Activated CD4-positive, CD25-positive, alpha-beta regulatory T cell treated with anti-CD3 and anti-CD28 coated beads, Interleukin-2, amount 50 U/mL, for 72 hours (primary cell): ENCODE results near the gene DLGAP4.

Experiments
- DNase-seq: peaks from one replicate; pipeline ENCODE4 v3.0.0; 2021

The DLGAP4 gene

GRCh38 chr20:36573103-36573797 lies 267.1 kb downstream of the DLGAP4 start, which contains the start of gene TGIF2:
TSS of gene TGIF2 (plus strand) at chr20:36573597. CDS start at chr20:36578775, 5,178 bp downstream.
- DNase-seq: peak; percentile 76

GRCh38 chr20:36573798-36574365 lies 267.7 kb downstream of the DLGAP4 start:
- DNase-seq: no peak

- peak; percentile 57 for DNase-seq
These were observed 268.4 kb downstream of the DLGAP4 start for GRCh38 chr20:36574366-36575135.

DNA sequence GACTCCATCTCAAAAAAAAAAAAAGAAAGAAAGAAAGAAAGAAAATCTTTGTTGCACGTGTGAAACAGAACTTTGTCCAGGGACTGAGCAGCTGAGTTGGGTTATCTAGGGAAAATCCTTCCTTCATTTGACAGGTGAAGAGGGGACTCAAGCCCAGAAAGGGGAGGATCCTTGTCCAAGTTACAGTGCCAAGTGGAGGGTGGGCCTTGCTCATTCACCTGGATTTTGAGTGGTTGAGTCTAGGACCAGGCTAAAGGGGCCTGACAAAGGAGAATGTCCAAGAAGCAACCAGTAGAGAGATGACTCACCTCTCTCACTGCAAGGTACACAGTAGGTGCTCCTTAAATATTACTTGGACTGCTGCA lies 269.9 kb downstream of the DLGAP4 start:
- no peak for DNase-seq
